ENCODE results near the gene PRKAB2. TPM values are rescaled to one million over a fixed set of nuclear protein-coding genes. Genes with fewer than 3 reads are reported as not detected.
"Not testable (repeated sequence)": the region's sequence is repeated elsewhere in the genome, so short reads cannot be mapped to it uniquely, and the experiment has no call there.

Gene PRKAB2
- polyA plus RNA-seq, 4 donors, result 22.5 to 28.5 (median 26.6) TPM

GRCh38 chr1:147111381-147112130, 60.7 kb downstream of the PRKAB2 start:
- no peak for DNase-seq (ENCODE audit: low read depth in 4 of 4, low spot score in 3 of 4)

DNA sequence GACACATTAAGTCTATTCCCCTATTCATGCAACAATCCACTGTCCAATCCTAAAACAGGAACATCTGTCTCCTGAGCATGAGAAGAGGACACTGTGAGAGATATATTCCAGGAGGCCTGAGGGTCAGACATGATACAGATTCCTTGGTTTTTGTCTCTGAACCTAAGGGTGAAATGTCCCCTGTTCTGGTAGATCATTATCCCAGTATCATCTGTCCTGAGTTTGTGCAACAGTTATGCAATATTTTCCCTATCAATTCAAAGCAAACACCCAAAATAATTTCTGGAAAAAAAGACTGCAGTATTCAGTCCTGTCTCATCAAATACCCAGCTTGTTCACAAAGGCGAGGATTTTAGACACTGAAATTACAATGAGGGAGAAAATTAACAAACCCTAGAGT, 61.4 kb downstream of the PRKAB2 start:
- no peak for DNase-seq (ENCODE audit: low read depth in 4 of 4, low spot score in 3 of 4)

GRCh38 chr1:147110434-147110833, 61.8 kb downstream of the PRKAB2 start:
- no peak for DNase-seq (ENCODE audit: low read depth in 4 of 4, low spot score in 3 of 4)

DNA sequence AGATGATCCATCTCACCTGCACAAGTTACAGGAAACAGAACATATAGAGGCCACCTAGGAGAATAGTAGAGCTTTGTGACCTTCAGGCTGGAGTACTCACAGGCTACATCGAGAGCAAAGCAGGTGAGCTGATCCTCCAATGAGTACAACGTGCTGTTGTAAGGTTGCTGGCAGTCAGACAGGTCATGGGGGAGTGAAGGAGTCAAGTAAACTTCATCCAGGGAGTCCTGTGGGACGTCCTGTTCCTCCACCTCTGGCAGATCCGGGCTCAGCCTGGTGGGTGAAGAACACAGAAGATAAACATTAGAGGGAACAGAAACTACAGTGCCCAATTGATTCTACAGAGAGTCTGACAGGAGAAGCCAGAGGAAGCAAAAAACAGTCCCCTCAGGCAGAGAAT, 62.5 kb downstream of the PRKAB2 start:
- no peak for DNase-seq (ENCODE audit: low read depth in 4 of 4, low spot score in 3 of 4)

GRCh38 chr1:147109041-147109440, 63.2 kb downstream of the PRKAB2 start:
- no peak for DNase-seq (ENCODE audit: low read depth in 4 of 4, low spot score in 3 of 4)

- not testable (repeated sequence) for DNase-seq (ENCODE audit: low read depth in 4 of 4, low spot score in 3 of 4)
Measured at GRCh38 chr1:147106407-147106881, 65.8 kb downstream of the PRKAB2 start.

GRCh38 chr1:147105909-147106308, 66.4 kb downstream of the PRKAB2 start:
- no peak for DNase-seq (ENCODE audit: low read depth in 4 of 4, low spot score in 3 of 4)

Other genes with a start within 250 kb of the PRKAB2 start
- 10 to 100 TPM; 18.4 to 20.1 (median 19.9) TPM for gene NBPF12, start 234.1 kb downstream of the PRKAB2 start, polyA plus RNA-seq (ENCODE audit: insufficient read length in 4 of 4)
- gene FMO5, start 52.9 kb upstream of the PRKAB2 start, polyA plus RNA-seq (ENCODE audit: insufficient read length in 4 of 4), result 10 to 100 TPM in 1 of 4 donors, 1 to 10 TPM in 3; 6.8 to 11.1 (median 8.6) TPM
- 10 to 100 TPM; 46.2 to 50.4 (median 48.2) TPM for gene CHD1L, start 70.2 kb upstream of the PRKAB2 start, polyA plus RNA-seq (ENCODE audit: insufficient read length in 4 of 4)

Measured in right renal pelvis (tissue), 4 donors.